22Rv1 (cell line): ENCODE data around the gene MBD3L3.
"Not testable (repeated sequence)": the region's sequence is repeated elsewhere in the genome, so short reads cannot be mapped to it uniquely, and the experiment has no call there.

Experiments used
- CTCF ChIP-seq: fragments of 450-650 bp; IDR thresholded peaks from 2 replicates; pipeline ENCODE4 v1.5.1; 2017; ENCODE audit warnings: mild to moderate bottlenecking
- ZFX ChIP-seq: fragments of 450-650 bp; IDR thresholded peaks from 2 replicates; pipeline ENCODE4 v1.6.1; 2017; ENCODE audit warnings: antibody characterized with exemption, borderline replicate concordance

- TF ChIP-seq CTCF, ZFX: not testable (repeated sequence)
Observed at GRCh38 chr19:7056371-7056770, 2.1 kb downstream of the MBD3L3 start.
